HG03432 (cell line): ENCODE measurements around the gene FAM20C.

Experiments
- ATAC-seq: cut with Tn5 transposase; IDR thresholded peaks from one replicate; pipeline ENCODE4 v1.9.1; 2021; ENCODE audit warnings: mild to moderate bottlenecking, moderate library complexity; ENCODE audit not compliant: unreplicated experiment

FAM20C gene

DNA sequence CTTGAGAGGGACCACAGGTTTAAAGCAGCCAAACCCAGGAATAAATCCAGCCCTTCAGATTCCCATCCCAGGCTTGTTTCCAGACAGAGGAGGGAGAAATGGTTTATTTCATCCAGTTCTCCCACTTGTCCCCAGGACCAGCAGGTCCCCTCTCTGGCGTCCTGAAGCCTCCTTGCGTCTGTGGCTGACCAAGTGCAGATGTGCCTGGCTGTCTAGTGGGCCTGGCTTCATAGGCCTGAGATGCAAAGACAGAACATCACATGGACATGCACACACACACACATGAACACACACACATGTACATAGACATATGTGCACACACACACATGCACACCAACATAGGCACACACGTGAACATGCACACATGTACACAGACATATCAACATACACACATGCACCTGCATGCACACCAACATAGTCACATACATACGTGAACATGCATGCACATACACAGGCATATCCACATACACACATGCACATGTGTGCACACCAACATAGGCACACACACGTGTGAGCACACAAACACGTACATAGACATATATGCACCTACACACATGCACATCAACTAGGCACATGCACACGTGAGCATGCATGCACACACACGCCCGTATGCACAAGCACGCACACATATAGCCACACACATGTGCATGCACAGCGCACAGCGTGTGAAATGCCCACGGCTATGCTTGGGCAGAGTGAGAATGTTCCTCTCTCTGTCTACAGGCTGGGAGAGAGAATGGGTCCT lies 108.3 kb downstream of the FAM20C start:
- no peak for ATAC-seq

DNA sequence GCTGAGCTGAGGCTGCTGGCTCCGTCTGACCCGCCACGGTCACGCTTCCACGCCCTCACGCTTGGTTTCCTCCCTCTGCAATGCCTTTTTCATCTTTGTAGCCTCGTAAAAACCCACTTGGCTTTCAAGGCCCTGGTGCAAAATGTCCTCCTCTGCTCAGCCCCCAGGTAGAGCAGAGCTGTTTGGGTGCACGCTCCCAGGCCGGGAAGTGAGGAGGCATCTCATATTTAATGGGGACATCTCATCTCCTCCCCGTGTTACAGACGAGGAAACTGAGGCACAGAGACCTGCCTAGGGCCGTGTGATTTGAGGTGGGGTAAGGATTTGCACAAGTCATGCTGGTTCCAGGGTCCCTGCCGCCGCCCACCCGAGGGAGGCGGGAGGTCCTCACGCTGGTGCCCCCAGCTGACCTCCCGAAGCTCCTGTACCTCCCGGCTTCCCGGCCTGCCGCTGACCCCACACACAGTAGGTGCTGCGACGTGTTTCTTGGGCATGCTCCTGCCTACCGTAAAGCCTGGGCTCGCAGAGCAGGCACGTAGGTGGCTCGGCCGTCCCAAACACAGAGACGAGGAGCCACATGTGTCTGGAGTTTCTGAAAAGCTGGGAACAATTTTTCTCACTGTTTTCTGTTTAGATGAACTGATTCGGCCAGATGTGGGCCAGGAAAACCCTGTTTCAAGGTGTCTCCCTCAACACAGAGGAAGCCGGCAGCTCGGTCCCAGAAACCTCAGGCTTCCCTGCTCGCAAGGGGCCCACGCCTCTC lies 109.1 kb downstream of the FAM20C start:
- ATAC-seq = no peak

DNA sequence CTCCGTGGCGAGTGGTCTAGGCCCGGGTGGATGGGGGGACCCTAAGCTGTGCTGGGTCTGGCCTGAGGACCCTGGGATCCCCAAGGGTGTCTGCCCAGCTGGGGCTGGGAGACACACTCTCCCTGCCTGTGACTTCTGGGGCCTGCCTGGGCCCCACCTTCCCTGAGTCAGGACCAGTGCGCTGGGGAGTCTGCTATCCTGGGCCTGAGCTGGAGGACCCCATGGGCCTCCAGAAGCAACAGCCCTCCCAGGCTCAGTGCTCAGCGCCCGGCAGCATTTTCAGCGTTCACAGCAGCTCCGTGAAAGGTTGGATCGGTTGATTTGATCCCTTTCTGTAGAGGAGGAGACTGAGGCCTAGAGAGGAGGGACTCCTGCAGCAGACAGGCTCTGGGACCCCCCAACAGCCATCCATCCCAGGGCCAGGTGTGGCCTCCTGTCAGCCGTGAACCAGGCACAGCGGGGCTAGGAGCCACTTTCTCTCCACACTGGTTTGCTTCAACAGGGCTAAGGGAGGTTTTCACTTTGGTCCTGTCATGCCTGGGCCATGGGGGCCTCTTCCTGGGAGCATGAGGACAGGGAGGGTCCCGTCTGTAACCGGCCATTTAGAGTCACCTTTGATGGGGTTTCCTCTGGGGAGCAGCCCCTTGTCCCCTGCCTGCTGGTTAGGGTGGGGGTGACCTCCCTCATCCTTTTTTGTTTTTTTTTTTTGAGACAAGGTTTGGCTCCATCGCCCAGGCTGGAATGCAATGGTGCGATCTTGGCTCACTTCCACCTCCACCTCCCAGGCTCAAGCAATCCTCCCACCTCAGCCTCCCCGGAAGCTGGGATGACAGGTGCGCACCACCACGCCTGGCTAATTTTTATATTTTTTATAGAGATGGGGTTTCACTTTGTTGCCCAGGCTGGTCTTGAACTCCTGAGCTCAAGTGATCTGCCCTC lies 110.0 kb downstream of the FAM20C start:
- ATAC-seq = no peak

DNA sequence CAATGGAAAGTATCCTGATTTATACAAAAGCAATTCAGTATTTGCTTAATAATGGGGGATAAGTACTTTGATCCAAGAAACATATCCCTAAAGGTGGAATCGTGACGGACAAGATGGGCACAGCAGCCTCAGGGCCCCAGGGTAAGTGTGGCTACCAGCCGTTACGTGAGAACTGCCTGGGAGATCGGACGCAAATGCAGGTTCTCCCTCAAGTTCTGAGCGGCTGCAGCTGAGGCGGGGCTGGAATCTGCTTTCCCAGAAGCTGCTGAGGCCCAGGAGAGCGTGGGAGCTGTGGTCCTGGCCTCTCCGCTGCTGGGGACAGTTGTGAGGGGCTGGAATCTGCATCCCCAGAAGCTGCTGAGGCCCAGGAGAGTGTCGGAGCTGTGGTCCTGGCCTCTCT lies 111.1 kb downstream of the FAM20C start:
- no peak for ATAC-seq

DNA sequence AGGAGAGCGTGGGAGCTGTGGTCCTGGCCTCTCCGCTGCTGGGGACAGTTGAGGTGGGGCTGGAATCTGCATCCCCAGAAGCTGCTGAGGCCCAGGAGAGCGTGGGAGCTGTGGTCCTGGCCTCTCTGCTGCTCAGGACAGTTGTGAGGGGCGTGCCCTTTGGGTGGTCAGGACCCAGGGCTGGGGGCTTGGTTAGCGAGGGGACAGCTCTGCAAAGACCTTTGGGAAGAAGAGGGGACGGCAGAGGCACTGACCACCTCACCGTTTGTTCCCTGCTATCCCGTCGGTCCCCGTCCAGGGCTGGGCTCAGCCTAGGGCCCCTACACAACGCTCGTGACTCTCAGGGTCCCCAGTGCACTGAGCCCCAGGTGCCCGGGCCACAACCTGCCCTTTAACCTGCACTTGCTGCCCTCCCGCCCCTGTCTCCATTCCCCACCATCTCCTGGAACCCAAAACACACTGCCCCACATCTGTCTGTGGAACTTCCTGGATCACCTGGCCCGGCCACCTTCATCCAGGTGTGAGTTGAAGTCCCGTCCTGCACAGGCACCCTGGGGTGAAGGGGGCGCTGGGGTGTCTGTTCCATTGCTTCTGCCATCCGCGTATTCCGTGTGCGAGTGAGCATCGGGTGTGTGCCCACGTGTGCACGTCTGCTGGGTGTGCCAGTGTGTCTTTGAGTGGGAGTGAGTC lies 111.7 kb downstream of the FAM20C start:
- no peak for ATAC-seq

DNA sequence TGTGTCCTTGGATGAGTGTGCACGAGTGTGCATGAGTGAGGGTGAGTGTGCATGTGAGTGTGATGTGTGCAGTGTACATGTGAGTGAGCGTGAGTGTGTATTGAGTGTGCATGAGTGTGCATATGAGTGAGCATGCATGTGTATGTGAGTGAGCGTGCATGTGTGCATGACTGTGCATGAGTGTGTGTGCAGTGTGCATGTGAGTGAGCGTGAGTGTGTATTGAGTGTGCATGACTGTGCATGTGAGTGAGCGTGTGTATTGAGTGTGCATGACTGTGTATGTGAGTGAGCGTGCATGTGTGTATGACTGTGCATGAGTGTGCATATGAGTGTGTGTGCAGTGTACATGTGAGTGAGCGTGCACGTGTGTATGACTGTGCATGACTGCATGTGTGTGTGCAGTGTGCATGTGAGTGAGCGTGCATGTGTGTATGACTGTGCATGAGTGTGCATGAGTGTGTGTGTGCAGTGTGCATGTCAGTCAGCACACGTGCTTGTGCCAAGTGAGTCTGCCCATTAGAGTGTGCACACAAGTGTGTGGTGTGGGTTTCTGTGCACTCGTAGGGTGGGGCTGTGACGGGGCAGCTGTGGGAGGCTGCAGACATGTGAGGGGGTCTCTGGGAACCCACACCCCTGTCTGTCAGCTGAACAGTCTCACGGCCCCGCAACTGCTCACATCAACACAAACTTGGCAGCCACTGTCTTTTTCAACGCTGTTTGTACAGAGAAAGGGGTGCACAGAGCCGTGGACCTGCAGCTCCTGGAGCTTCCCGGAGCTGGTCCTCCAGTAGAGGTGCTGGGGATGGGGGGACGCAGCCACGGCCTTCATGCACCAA lies 112.4 kb downstream of the FAM20C start:
- no peak for ATAC-seq

DNA sequence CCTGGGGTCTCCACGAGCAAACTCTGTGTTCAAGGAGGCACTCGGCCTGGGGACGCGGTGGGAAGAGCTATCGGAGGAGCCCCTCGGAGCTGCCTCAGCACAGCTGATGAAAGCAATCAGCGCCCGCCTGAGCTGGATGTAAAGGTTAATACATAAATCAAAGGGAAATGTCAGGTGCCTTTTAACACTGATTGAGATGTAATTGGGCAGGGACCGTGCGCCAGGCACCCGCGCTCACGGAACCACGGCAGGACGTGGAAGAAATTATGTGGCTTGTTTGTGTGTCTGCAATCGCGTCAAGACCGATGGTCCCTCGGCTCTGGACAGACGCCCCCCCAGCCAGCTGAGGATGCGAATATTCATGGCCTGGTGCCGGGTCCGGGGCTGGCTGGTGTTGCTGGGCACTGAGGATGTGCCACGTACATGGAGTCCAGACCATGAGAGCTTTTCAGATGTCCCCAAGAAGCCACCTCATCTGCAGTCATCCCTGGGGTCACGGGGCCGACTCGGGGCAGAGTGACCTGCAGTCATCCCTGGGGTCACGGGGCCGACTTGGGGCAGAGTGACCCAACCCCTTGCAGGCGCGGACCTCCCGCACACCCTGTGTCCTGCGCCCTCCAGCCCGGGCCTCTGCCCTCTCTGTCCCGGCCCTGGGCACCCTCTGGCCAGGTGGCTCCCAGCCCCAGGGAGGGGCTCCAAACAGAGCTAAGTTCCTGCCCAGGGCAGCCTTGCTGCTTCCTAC lies 113.2 kb downstream of the FAM20C start:
- ATAC-seq = no peak

DNA sequence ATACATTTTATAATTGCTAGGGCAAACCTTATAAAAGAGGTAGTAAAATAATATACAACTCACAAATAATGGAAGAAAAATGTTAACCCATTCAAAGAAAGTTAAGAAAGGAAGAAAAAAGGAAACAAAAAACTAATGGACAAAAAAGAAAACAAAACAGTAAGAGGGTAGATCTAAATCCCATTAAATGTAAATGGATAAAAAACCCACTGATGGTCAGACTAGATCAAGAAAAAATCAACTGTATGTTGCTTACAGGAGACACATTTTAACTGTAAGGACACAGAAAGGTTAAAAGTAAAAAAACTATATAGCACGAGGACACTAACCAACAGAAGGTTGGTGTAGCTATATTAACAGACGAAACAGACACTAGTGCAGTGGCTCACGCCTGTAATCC lies 115.6 kb downstream of the FAM20C start:
- no peak for ATAC-seq

DNA sequence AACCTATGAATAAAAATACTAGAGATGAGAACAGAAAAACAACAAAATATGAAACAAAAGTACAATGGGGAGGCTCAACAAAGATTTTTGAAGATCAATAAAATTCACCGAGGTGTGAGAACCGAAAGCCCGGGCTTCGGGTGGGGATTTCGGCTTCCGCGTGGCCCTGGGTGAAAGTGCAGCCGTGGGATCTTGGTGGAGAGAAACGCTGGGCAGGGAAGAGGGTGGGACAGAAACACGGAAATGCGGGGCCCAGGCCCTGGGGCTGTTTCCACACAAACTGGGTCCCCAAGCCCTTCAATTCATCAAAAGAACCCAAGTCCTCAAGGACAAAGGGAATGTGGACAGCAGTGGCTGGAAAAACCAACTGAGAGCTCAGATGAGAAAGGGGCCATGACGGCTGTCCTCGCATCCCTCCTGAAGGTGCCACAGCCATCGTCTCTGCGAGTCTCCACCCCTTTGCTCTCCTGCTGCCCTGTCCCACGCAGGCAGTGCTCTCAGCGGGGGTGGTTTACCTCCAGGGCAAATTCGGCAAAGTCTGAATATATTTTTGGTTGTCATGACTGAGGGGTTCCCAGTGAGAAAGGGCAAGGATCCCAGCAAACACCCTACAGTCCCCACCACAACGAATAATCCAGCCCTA lies 117.3 kb downstream of the FAM20C start:
- no peak for ATAC-seq
